ENCODE measurements around the gene NFYA.

DNA sequence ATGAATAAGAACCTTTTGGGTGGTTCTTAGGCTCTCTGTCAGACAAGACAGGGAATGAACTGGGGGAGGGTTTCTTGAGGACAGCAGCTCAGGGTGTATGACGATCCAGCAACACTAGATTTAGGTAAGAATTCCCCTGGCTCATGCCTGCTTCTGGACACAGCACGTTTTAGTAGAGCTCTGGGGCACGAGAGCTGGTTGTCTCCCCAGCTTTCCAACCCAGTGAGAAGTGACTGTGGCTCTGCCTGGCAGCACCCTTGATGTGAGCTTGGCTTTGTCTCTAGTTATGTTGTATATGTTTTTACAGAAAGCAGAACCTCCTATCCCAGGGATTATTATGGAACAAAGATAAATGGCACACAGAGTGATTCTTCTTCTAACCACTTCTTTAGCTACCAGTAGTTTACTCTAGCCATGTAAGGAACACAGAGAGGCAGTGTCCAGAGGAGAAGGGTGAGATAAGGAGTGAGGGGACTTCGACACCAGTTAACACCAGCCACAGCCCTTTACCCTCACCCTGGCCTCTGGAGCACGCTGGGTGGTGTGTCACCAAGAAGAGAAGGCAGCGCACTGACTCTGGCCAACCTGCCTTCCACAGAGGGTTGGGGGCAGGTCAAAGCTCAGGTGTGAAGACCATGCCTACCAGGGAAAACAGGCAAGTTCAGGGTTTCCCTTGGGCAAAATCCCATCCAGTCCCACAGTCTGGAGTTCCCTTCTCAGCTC lies 15.8 kb upstream of the NFYA start:
- TF ChIP-seq EZH2phosphoT487 (IDR thresholded peaks at IDR 0.05; ENCODE audit: low read depth, severe bottlenecking, unreplicated experiment), result no peak
- TF ChIP-seq, protein P1, sequence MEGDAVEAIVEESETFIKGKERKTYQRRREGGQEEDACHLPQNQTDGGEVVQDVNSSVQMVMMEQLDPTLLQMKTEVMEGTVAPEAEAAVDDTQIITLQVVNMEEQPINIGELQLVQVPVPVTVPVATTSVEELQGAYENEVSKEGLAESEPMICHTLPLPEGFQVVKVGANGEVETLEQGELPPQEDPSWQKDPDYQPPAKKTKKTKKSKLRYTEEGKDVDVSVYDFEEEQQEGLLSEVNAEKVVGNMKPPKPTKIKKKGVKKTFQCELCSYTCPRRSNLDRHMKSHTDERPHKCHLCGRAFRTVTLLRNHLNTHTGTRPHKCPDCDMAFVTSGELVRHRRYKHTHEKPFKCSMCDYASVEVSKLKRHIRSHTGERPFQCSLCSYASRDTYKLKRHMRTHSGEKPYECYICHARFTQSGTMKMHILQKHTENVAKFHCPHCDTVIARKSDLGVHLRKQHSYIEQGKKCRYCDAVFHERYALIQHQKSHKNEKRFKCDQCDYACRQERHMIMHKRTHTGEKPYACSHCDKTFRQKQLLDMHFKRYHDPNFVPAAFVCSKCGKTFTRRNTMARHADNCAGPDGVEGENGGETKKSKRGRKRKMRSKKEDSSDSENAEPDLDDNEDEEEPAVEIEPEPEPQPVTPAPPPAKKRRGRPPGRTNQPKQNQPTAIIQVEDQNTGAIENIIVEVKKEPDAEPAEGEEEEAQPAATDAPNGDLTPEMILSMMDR (IDR thresholded peaks at IDR 0.05; ENCODE audit: poor library complexity), result no peak

All from hepatocyte (in vitro differentiated cells).